Posterior cingulate gyrus (tissue), 11 donors: Measurements from ENCODE around the gene INO80D.
"Not testable (repeated sequence)": the region's sequence is repeated elsewhere in the genome, so short reads cannot be mapped to it uniquely, and the experiment has no call there.

Experiments used
- DNase-seq, 10 donors: peaks; one replicate each; pipeline versions ENCODE4 v3.0.0 to v3.0.0-alpha.2; 2020 to 2021; ENCODE audit warnings: mixed read lengths in 3 of 10
- intact Hi-C: fragments of 100-400 bp; cut with DNase I; formaldehyde crosslinking; loops from one replicate; pipeline ENCODE4 v1.15.1; 2023

Gene INO80D

GRCh38 chr2:205988274-205988673 lies 97.7 kb downstream of the INO80D start:
- DNase-seq = no peak

GRCh38 chr2:205986334-205986733 lies 99.6 kb downstream of the INO80D start:
- intact Hi-C loops, DNase-seq: not testable (repeated sequence)

More at GRCh38 chr2:205988274-205988673, 97.7 kb downstream of the INO80D start:
- intact Hi-C loops = no loop called here

DNA sequence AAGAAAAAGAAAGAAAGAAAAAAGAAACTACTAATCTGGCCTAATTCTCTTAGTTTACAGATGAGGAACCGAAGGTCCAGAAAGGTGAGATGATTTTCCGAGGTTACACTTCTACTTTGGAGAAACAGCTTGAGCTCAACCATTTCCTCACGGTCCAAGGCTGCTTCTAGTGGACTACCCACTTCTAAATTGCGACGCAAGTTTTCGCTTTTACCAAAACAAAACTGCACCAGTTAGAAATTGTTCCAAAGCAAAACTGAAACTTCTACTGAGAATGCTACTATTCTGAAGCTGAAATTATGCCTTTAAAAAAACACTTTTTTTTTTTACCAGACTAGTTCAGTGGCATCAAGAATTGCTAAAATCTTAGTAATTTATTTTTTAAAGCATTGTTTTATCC lies 101.6 kb downstream of the INO80D start:
- intact Hi-C loops = no loop called here
- no peak for DNase-seq

DNA sequence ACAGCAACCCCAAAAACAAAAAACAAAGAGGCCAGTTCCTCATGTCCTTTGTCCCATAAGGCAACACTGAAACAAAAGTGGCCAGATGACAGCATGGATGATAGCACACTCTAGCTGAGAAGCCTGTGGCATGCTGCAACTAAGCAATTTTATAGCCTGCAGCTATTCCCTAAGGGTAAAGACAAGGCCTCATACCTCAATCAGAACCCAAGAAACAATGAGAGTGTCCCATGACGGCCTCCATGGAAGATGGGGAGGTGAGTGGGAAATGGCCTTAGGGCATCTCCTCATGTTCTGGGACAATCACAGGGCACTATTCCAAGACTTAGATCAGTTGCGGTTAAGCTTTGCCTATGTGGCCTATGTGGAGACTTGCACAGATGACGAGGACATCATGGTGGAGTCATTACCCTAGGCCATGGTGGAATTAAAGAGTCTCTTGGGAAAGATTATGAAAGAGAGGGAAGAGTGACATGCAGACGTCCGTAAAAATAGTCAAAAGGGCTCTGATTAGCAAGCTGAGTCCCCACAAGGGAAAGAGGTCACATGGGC lies 103.1 kb downstream of the INO80D start:
- intact Hi-C loops = no loop called here
- DNase-seq = no peak

- DNase-seq, intact Hi-C loops: not testable (repeated sequence)
These were observed 107.2 kb downstream of the INO80D start for GRCh38 chr2:205978728-205979127.

DNA sequence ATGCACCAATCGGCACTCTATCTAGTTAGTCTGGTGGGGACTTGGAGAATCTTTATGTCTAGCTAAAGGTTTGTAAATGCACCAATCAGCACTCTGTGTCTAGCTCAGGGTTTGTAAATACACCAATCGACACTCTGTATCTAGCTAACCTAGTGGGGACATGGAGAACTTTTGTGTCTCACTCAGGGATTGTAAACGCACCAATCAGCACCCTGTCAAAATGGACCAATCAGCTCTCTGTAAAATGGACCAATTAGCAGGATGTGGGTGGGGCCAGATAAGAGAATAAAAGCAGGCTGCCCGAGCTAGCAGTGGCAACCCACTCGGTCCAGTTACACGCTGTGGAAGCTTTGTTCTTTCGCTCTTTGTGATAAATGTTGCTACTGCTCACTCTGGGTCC lies 108.3 kb downstream of the INO80D start:
- DNase-seq, intact Hi-C loops: not testable (repeated sequence)

GRCh38 chr2:205976934-205977659 lies 108.9 kb downstream of the INO80D start:
- intact Hi-C loops, DNase-seq: not testable (repeated sequence)

GRCh38 chr2:205976120-205976814 lies 109.7 kb downstream of the INO80D start:
- intact Hi-C loops = no loop called here
- no peak for DNase-seq

DNA sequence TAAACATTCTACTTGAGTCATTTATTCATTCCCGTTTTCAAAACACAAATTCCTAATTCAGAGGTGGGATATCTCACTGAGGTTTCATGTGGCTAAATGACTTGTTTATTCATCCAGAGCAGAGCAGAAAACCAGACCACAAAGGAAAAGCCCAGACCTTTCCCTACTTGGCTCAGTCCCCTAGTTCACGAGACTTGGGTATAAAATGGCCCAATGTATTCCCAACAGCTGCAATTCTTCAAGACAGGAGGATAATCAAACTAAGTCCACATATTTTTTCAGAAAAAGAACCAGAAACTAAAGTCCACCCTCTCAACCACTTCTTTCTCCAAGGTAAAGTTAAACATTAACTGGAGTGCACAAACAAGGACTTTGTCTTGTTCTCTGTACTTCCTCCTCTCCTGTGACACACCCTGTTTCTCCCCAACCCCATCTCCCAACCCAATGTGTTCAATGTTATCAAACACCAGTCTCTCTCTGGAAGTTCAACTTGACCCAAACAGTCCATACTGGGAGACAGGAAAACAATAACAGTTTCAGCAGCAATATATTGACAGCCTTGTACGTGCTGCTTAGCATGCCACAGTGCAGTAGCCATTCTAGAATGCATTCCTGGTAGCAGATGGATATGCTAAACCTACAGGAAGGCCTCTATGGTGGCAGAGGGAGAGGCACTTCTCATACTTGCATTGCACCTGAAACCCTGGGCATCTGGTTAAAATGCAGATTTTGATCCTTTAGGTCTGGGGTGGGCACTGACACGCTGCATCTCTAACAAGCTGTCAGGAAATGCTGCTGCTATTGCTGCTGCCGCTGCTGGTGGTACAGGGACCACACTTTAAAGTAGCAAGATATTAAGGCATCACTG lies 110.7 kb downstream of the INO80D start:
- no peak for DNase-seq
- intact Hi-C loops = no loop called here

DNA sequence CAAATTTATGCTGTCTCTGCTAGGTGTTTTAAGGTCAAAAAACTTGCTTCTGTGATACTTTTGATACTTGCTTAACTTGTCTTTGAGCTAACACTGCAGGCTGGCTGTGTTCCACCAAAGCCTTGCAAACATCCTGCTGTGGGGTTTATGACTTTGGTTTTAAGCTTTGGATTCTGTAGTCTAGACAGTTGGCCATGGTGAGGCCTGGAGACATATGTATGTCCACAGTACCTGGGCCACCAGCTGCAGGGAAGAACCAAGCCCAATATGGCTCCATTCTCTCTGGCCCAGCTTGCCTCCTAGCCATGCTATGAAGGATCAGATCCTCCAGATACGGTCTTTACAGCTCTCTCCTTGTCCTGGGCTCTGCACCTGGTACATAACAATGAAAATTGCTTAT lies 113.9 kb downstream of the INO80D start:
- no peak for DNase-seq
- intact Hi-C loops = no loop called here

DNA sequence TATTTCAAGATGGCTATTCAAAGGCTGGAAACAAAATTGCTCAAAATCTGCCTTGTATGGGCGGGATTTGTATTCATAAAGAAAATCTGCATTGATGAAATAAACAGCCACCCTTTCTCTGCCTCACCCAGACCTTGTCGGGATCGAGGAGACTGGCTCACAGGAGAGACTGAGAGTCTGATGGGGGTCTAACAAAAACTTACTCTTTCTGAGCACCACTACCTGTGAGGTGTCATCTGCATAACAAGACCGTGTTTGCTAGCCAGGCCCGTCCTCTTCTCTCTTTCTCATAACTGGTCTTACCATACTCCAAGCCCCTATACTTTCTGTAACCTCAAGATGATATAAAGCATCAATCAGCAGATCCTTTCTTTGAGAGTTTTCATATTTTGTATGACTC lies 115.6 kb downstream of the INO80D start:
- DNase-seq = no peak
- intact Hi-C loops = no loop called here

- no peak for DNase-seq
- intact Hi-C loops = no loop called here
These were observed 116.4 kb downstream of the INO80D start for GRCh38 chr2:205969584-205969983.

- intact Hi-C loops = no loop called here
- no peak for DNase-seq
These were observed 118.4 kb downstream of the INO80D start for GRCh38 chr2:205967391-205968075.

GRCh38 chr2:205965707-205966106 lies 120.3 kb downstream of the INO80D start:
- intact Hi-C loops = no loop called here

GRCh38 chr2:205964111-205964761 lies 121.7 kb downstream of the INO80D start:
- DNase-seq = no peak
- intact Hi-C loops = no loop called here

More at GRCh38 chr2:205965707-205966106, 120.3 kb downstream of the INO80D start:
- no peak for DNase-seq

- peak in 3 of 10 donors; percentile 6 to 83 (median 8) for DNase-seq
- intact Hi-C loops = no loop called here
These were observed 126.5 kb downstream of the INO80D start for GRCh38 chr2:205959521-205959920.

- intact Hi-C loops = no loop called here
- DNase-seq = no peak
These were observed 128.4 kb downstream of the INO80D start for GRCh38 chr2:205957452-205958154.

DNA sequence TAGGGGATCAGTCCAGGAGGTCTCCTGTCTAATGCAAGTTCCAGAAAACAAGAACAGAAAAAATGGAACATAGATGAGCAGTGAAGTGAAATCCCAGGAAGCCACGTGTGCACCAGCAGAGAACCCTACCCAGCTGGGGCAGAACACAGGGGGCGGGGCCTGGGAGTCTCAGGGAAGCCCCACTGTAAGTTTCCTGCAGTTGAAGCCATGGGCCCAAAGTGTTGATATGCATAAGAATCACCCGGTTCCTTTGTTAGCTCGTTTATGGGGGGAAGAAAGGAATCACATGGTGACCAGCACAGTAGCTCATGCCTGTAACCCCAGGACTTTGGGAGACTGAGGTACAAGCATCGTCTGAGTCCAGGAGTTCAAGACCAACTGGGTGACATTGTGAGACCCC lies 131.3 kb downstream of the INO80D start:
- DNase-seq = no peak
- intact Hi-C loops = no loop called here

- intact Hi-C loops = no loop called here
- no peak for DNase-seq
These were observed 133.7 kb downstream of the INO80D start for GRCh38 chr2:205952282-205952681.
